ENCODE results near the gene CCDC85A.

CCDC85A gene

GRCh38 chr2:56239437-56239836, 55.6 kb downstream of the CCDC85A start:
- no peak overlapping the region for H2BK15ac ChIP-seq (ENCODE audit: low read length)
- H3K4me1 ChIP-seq (ENCODE audit: control insufficient read depth in 2 of 2, insufficient read depth in 1 of 2, low read depth in 1 of 2, low read length in 2 of 2), result peaks cover 0 to 1% of the 10 kb centered on the region in 2 donors
- no peak overlapping the region for H3K9ac ChIP-seq (ENCODE audit: low read depth, low read length, poor library complexity)
- H3K27ac ChIP-seq (replicated peaks; ENCODE audit: low read length), result no peak overlapping the region
- H3K23ac ChIP-seq (ENCODE audit: low read depth, low read length, poor library complexity), result no peak overlapping the region
- H3K14ac ChIP-seq (ENCODE audit: low read length), result no peak overlapping the region
- H3K36me3 ChIP-seq (replicated peaks in 1 of 2; ENCODE audit: control insufficient read depth in 2 of 2, insufficient read depth in 2 of 2, low read length in 2 of 2), result no peaks in the 10 kb centered on the region
- H2BK5ac ChIP-seq (ENCODE audit: low read length), result no peak overlapping the region
- no peak overlapping the region for H2BK12ac ChIP-seq (ENCODE audit: low read length)
- no peaks in the 10 kb centered on the region for H3K9me3 ChIP-seq (replicated peaks in 1 of 2; ENCODE audit: control insufficient read depth in 2 of 2, insufficient read depth in 1 of 2, low read depth in 1 of 2, low read length in 2 of 2)
- no peaks in the 10 kb centered on the region for H3K27me3 ChIP-seq (ENCODE audit: control insufficient read depth in 3 of 3, insufficient read depth in 3 of 3, low read depth in 1 of 3, low read length in 3 of 3)
- H4K91ac ChIP-seq (ENCODE audit: low read depth, low read length, poor library complexity), result no peak overlapping the region
- H2AK5ac ChIP-seq (ENCODE audit: low read depth, low read length), result no peak overlapping the region
- H3K4me2 ChIP-seq (ENCODE audit: insufficient read depth, low read length, poor library complexity, severe bottlenecking), result no peak overlapping the region
- H3K4me3 ChIP-seq (ENCODE audit: low read length in 2 of 2), result no peak overlapping the region
- no peak overlapping the region for H2AFZ ChIP-seq (ENCODE audit: low read length)
- WGBS, 2 donors (ENCODE audit: extremely low coverage in 2 of 2, insufficient read length in 2 of 2, insufficient replicate concordance in 1 of 2), result no CpG with 5 or more reads among the region's 1 CpG
- H3K79me1 ChIP-seq (ENCODE audit: low read depth, low read length), result no peaks in the 10 kb centered on the region
- no peak for DNase-seq (ENCODE audit: low spot score)
- H3K4ac ChIP-seq (ENCODE audit: low read length), result no peak overlapping the region
- no peak overlapping the region for H2BK120ac ChIP-seq (ENCODE audit: low read depth, low read length)
- H4K8ac ChIP-seq (ENCODE audit: low read depth, low read length), result no peak overlapping the region
- no peak overlapping the region for H3K18ac ChIP-seq (ENCODE audit: low read length)

DNA sequence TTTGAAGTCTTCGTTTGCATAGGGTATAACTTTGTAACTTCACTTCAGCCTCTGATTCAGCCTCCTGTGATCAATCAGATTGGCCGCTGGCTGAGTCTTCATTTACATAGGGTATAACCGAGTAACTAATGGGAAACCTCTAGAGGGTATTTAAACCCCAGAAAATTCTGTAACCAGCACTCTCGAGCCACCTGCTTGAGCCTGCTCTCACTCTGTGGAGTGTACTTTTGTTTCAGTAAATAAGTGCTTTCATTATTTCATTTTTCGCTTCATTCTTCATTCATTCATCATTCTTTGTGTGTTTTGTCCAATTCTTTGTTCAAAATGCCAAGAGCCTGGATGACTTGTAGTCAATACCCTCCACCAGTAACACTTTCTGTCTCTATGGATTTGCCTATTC, 56.4 kb downstream of the CCDC85A start:
- Histone ChIP-seq H3K4me3 (ENCODE audit: low read length in 2 of 2) (no peak overlapping the region), H3K79me1 (ENCODE audit: low read depth, low read length) (no peaks in the 10 kb centered on the region), H3K9me3 (replicated peaks in 1 of 2; ENCODE audit: control insufficient read depth in 2 of 2, insufficient read depth in 1 of 2, low read depth in 1 of 2, low read length in 2 of 2) (no peaks in the 10 kb centered on the region), H3K18ac (ENCODE audit: low read length) (no peak overlapping the region), H3K9ac (ENCODE audit: low read depth, low read length, poor library complexity) (no peak overlapping the region), H2AK5ac (ENCODE audit: low read depth, low read length) (no peak overlapping the region), H3K36me3 (replicated peaks in 1 of 2; ENCODE audit: control insufficient read depth in 2 of 2, insufficient read depth in 2 of 2, low read length in 2 of 2) (no peaks in the 10 kb centered on the region), H3K23ac (ENCODE audit: low read depth, low read length, poor library complexity) (no peak overlapping the region), H3K4me1 (ENCODE audit: control insufficient read depth in 2 of 2, insufficient read depth in 1 of 2, low read depth in 1 of 2, low read length in 2 of 2) (peaks cover 0 to 1% of the 10 kb centered on the region in 2 donors), H4K91ac (ENCODE audit: low read depth, low read length, poor library complexity) (no peak overlapping the region), H2BK120ac (ENCODE audit: low read depth, low read length) (no peak overlapping the region), H2BK5ac (ENCODE audit: low read length) (no peak overlapping the region), H3K27ac (replicated peaks; ENCODE audit: low read length) (no peak overlapping the region), H2BK15ac (ENCODE audit: low read length) (no peak overlapping the region), H2BK12ac (ENCODE audit: low read length) (no peak overlapping the region), H3K27me3 (ENCODE audit: control insufficient read depth in 3 of 3, insufficient read depth in 3 of 3, low read depth in 1 of 3, low read length in 3 of 3) (no peaks in the 10 kb centered on the region), H3K14ac (ENCODE audit: low read length) (no peak overlapping the region), H2AFZ (ENCODE audit: low read length) (no peak overlapping the region), H3K4me2 (ENCODE audit: insufficient read depth, low read length, poor library complexity, severe bottlenecking) (no peak overlapping the region), H3K4ac (ENCODE audit: low read length) (no peak overlapping the region), H4K8ac (ENCODE audit: low read depth, low read length) (no peak overlapping the region)
- no CpG with 5 or more reads among the region's 5 CpGs for WGBS, 2 donors (ENCODE audit: extremely low coverage in 2 of 2, insufficient read length in 2 of 2, insufficient replicate concordance in 1 of 2)
- DNase-seq (ENCODE audit: low spot score), result no peak

- H3K9ac ChIP-seq (ENCODE audit: low read depth, low read length, poor library complexity), result no peak overlapping the region
- no peak overlapping the region for H2BK12ac ChIP-seq (ENCODE audit: low read length)
- H2BK15ac ChIP-seq (ENCODE audit: low read length), result no peak overlapping the region
- no peak overlapping the region for H3K18ac ChIP-seq (ENCODE audit: low read length)
- H4K8ac ChIP-seq (ENCODE audit: low read depth, low read length), result no peak overlapping the region
- no peak overlapping the region for H3K4me3 ChIP-seq (ENCODE audit: low read length in 2 of 2)
- no peak overlapping the region for H2AFZ ChIP-seq (ENCODE audit: low read length)
- H3K27ac ChIP-seq (replicated peaks; ENCODE audit: low read length), result no peak overlapping the region
- no peak overlapping the region for H3K14ac ChIP-seq (ENCODE audit: low read length)
- no peaks in the 10 kb centered on the region for H3K9me3 ChIP-seq (replicated peaks in 1 of 2; ENCODE audit: control insufficient read depth in 2 of 2, insufficient read depth in 1 of 2, low read depth in 1 of 2, low read length in 2 of 2)
- H2AK5ac ChIP-seq (ENCODE audit: low read depth, low read length), result no peak overlapping the region
- no peak overlapping the region for H3K4me2 ChIP-seq (ENCODE audit: insufficient read depth, low read length, poor library complexity, severe bottlenecking)
- WGBS, 2 donors (ENCODE audit: extremely low coverage in 2 of 2, insufficient read length in 2 of 2, insufficient replicate concordance in 1 of 2), result no CpG with 5 or more reads among the region's 1 CpG
- no peaks in the 10 kb centered on the region for H3K36me3 ChIP-seq (replicated peaks in 1 of 2; ENCODE audit: control insufficient read depth in 2 of 2, insufficient read depth in 2 of 2, low read length in 2 of 2)
- H2BK120ac ChIP-seq (ENCODE audit: low read depth, low read length), result no peak overlapping the region
- no peak for DNase-seq (ENCODE audit: low spot score)
- no peak overlapping the region for H3K23ac ChIP-seq (ENCODE audit: low read depth, low read length, poor library complexity)
- H3K79me1 ChIP-seq (ENCODE audit: low read depth, low read length), result no peaks in the 10 kb centered on the region
- H3K27me3 ChIP-seq (ENCODE audit: control insufficient read depth in 3 of 3, insufficient read depth in 3 of 3, low read depth in 1 of 3, low read length in 3 of 3), result no peaks in the 10 kb centered on the region
- no peaks in the 10 kb centered on the region for H3K4me1 ChIP-seq (ENCODE audit: control insufficient read depth in 2 of 2, insufficient read depth in 1 of 2, low read depth in 1 of 2, low read length in 2 of 2)
- no peak overlapping the region for H2BK5ac ChIP-seq (ENCODE audit: low read length)
- H4K91ac ChIP-seq (ENCODE audit: low read depth, low read length, poor library complexity), result no peak overlapping the region
- H3K4ac ChIP-seq (ENCODE audit: low read length), result no peak overlapping the region
Measured at GRCh38 chr2:56244506-56244905, 60.7 kb downstream of the CCDC85A start.

DNA sequence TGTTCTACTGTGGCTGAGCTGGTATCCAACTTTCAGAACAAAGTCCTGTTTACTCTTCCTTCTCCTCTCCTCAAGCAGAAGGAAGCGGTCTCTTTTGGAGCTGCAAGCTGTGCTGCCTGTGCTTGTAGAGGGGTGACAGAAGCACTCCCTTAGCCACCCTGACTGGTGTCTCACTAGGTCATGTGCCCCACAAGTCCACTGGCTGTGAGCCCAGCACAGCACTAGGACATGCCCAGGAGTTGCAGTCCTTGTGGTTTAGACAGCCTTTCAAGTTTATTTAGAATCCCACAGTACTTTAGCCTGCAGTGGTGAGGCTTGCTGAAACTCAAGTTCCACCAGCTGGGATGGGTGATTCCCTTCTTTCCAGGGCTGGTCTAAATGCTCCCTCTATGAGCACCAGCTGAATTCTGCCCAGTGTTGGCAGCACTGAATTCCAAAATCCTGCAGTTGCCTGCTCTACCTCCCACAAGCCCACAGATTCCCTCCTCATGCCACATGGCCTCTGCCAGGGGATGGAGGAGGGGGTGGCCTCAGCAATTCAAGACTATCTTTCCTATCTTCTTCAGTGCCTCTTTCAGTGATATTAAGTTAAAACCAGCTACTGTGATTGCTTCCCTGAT, 61.2 kb downstream of the CCDC85A start:
- Histone ChIP-seq H3K9ac (ENCODE audit: low read depth, low read length, poor library complexity) (no peak overlapping the region), H3K23ac (ENCODE audit: low read depth, low read length, poor library complexity) (no peak overlapping the region), H2BK120ac (ENCODE audit: low read depth, low read length) (no peak overlapping the region), H3K9me3 (replicated peaks in 1 of 2; ENCODE audit: control insufficient read depth in 2 of 2, insufficient read depth in 1 of 2, low read depth in 1 of 2, low read length in 2 of 2) (no peaks in the 10 kb centered on the region), H3K4ac (ENCODE audit: low read length) (no peak overlapping the region), H3K14ac (ENCODE audit: low read length) (no peak overlapping the region), H2AFZ (ENCODE audit: low read length) (no peak overlapping the region), H3K4me1 (ENCODE audit: control insufficient read depth in 2 of 2, insufficient read depth in 1 of 2, low read depth in 1 of 2, low read length in 2 of 2) (no peaks in the 10 kb centered on the region), H3K27ac (replicated peaks; ENCODE audit: low read length) (no peak overlapping the region), H3K18ac (ENCODE audit: low read length) (no peak overlapping the region), H3K4me2 (ENCODE audit: insufficient read depth, low read length, poor library complexity, severe bottlenecking) (no peak overlapping the region), H2BK15ac (ENCODE audit: low read length) (no peak overlapping the region), H2BK5ac (ENCODE audit: low read length) (no peak overlapping the region), H3K79me1 (ENCODE audit: low read depth, low read length) (no peaks in the 10 kb centered on the region), H4K91ac (ENCODE audit: low read depth, low read length, poor library complexity) (no peak overlapping the region), H2BK12ac (ENCODE audit: low read length) (no peak overlapping the region), H2AK5ac (ENCODE audit: low read depth, low read length) (no peak overlapping the region), H3K27me3 (ENCODE audit: control insufficient read depth in 3 of 3, insufficient read depth in 3 of 3, low read depth in 1 of 3, low read length in 3 of 3) (no peaks in the 10 kb centered on the region), H4K8ac (ENCODE audit: low read depth, low read length) (no peak overlapping the region), H3K36me3 (replicated peaks in 1 of 2; ENCODE audit: control insufficient read depth in 2 of 2, insufficient read depth in 2 of 2, low read length in 2 of 2) (no peaks in the 10 kb centered on the region), H3K4me3 (ENCODE audit: low read length in 2 of 2) (no peak overlapping the region)
- no CpG with 5 or more reads among the region's 1 CpG for WGBS, 2 donors (ENCODE audit: extremely low coverage in 2 of 2, insufficient read length in 2 of 2, insufficient replicate concordance in 1 of 2)
- no peak for DNase-seq (ENCODE audit: low spot score)
